Retinal pigment epithelial cell (primary cell): ENCODE measurements around the gene CNNM4.

Experiments
- DNase-seq: peaks from one replicate; pipeline ENCODE4 v3.0.0-alpha.2; 2010; ENCODE audit warnings: low read depth
- H3K4me3 ChIP-seq: 2 replicates; pipeline ENCODE4 v1.5.1; 2011; ENCODE audit warnings: mild to moderate bottlenecking, low read length, control low read depth, moderate library complexity
- TF ChIP-seq, protein P1 (sequence below): conservative IDR thresholded peaks from 2 replicates; pipeline ENCODE4 v1.5.1; 2011; ENCODE audit warnings: low read depth, low read length, control low read depth, inconsistent platforms

The CNNM4 gene

DNA sequence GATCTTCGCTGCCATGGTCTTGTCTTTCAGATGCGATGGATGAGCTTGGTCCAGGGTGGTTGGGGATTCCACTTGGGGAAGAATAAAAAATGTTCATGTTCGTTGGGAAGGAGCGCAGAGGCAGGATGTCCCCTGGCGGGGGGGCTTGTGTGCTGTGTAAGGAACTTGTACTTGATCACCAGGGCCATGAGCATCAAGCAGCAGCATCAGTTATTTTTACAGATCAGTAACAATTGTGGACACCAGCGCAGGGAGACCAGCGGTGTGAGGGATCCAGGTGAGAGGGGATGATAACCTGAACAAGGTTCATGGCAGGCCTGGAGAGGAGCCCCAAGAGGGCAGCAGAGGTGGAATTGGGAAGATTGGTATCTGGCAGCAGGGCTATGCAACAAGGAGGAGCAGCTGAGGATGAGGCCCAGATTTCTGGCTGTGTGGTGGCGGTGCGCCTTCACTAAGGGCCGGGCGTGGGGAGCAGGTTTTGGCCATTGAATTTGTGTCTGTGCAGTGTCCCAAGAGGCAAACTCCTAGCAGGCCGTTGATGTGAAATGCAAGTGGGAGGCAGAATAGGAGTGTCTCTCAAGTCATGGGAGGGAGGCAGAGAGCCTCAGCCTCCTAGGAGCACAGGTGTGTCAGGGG, 59.3 kb downstream of the CNNM4 start:
- H3K4me3 ChIP-seq: no peak overlapping the region
- DNase-seq: no peak
- TF ChIP-seq, protein P1, sequence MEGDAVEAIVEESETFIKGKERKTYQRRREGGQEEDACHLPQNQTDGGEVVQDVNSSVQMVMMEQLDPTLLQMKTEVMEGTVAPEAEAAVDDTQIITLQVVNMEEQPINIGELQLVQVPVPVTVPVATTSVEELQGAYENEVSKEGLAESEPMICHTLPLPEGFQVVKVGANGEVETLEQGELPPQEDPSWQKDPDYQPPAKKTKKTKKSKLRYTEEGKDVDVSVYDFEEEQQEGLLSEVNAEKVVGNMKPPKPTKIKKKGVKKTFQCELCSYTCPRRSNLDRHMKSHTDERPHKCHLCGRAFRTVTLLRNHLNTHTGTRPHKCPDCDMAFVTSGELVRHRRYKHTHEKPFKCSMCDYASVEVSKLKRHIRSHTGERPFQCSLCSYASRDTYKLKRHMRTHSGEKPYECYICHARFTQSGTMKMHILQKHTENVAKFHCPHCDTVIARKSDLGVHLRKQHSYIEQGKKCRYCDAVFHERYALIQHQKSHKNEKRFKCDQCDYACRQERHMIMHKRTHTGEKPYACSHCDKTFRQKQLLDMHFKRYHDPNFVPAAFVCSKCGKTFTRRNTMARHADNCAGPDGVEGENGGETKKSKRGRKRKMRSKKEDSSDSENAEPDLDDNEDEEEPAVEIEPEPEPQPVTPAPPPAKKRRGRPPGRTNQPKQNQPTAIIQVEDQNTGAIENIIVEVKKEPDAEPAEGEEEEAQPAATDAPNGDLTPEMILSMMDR: no peak

DNA sequence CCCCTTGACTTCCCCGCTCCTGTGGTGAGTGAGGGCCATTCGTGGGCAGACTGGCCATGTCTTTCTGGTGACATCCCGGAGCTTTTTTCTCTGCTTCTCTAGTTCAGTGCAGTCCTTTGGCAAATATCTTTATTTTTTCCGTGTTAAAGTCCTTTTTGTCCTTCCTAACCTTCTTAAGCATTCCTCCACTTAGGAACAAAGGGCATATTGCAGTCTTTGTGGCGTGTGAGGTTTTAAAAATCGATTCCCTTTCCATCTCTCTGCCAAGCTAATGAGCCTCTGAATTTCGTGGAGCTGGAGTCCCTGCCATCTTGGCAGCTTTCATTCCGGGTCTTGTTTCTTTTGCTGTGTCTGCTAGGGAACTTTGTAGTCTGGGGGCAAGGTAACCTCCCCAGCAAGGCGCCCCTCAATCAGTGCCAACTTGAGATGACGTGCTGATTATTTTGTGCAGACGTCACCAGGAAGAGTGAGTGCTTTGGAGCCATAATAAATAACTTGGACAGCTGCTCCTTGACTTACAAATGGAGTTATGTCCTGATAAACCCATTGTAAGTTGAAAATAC, 60.5 kb downstream of the CNNM4 start:
- TF ChIP-seq, protein P1: no peak
- DNase-seq: no peak
- H3K4me3 ChIP-seq: no peak overlapping the region

DNA sequence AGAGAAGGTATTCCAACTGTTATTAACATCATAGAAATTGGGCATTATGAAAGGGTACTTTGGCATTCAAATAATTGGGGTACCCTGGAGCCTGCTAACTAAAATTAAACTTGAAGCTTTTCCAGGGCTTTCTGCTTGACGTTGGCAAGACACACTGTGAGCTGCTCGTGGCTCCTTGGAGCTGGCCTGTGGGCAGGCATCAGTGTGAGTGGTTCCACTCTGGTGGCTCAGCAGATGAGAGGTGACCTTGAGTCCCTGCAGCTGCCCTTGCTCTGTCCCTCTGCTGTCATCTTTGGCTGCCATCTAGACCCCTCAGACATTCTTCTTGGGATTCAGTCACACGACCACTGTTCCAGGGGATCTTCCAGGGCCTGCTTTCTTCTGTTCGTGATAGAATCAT, 62.1 kb downstream of the CNNM4 start:
- H3K4me3 ChIP-seq: no peak overlapping the region
- TF ChIP-seq, protein P1: no peak
- DNase-seq: no peak

DNA sequence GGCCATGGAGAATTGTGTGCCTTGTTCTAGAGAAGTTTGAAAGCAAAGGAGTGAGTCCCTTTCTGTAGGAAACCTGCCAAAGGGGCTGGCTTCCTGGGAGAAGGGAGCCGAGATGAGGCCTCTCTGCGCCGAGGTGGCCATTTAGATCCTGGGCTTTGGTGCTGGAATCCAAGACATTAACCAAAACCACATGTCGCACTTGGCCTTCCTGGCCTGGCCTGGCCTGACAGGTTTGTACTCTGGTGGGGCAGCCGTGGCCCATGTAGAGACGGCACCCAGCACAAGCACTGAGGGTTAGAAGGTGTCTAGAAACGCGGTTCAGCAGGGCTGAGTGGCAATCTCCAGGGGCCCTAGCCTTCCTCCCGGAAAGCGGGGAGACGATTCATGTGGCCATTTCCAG, 62.5 kb downstream of the CNNM4 start:
- TF ChIP-seq, protein P1: no peak
- no peak overlapping the region for H3K4me3 ChIP-seq
- no peak for DNase-seq

- TF ChIP-seq, protein P1: no peak
- no peak overlapping the region for H3K4me3 ChIP-seq
- DNase-seq: no peak
Measured at GRCh38 chr2:96824079-96824870, 63.6 kb downstream of the CNNM4 start.

DNA sequence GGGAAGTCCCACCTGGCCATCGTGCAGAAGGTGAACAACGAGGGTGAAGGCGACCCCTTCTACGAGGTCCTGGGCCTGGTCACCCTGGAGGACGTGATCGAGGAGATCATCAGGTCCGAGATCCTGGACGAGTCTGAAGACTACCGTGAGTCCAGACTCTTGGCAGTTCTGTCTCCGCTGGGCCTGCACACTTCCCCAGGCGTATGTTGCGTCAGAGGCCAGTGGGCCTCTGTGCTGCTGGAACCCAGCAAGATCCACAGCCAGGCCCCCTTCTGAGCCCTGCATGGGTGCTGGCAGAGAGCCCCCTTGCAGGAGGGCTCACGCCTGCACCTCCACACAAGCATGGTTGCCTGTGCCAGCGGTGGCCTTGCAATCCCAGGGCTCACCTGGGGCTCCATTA, 64.4 kb downstream of the CNNM4 start:
- no peak for DNase-seq
- no peak overlapping the region for H3K4me3 ChIP-seq
- TF ChIP-seq, protein P1: no peak
